ENCODE results near the gene GPATCH2. TPM values are rescaled to one million over a fixed set of nuclear protein-coding genes. Genes with fewer than 3 reads are reported as not detected.
"Not testable (repeated sequence)": the region's sequence is repeated elsewhere in the genome, so short reads cannot be mapped to it uniquely, and the experiment has no call there.

Gene GPATCH2
- total RNA-seq, 1 donor from 2014 or later, result 18.4 TPM

- ATAC-seq (no peak), DNase-seq (ENCODE audit: low spot score) (no peak)
- intact Hi-C loops (cut with DNase I), result no loop called here
Measured at GRCh38 chr1:217535601-217536377, 95.1 kb downstream of the GPATCH2 start.

- no peak for ATAC-seq
- intact Hi-C loops (cut with DNase I), result no loop called here
- no peak for DNase-seq (ENCODE audit: low spot score)
Measured at GRCh38 chr1:217534566-217534965, 96.3 kb downstream of the GPATCH2 start.

GRCh38 chr1:217528271-217528670 lies 102.6 kb downstream of the GPATCH2 start:
- intact Hi-C loops (cut with DNase I), result no loop called here
- no peak for ATAC-seq
- no peak for DNase-seq (ENCODE audit: low spot score)

- ATAC-seq (no peak), DNase-seq (ENCODE audit: low spot score) (no peak)
- intact Hi-C loops (cut with DNase I), result no loop called here
Measured at GRCh38 chr1:217527151-217527550, 103.7 kb downstream of the GPATCH2 start.

GRCh38 chr1:217526636-217527035 lies 104.3 kb downstream of the GPATCH2 start:
- ATAC-seq (no peak), DNase-seq (ENCODE audit: low spot score) (no peak)
- intact Hi-C loops (cut with DNase I), result no loop called here

- intact Hi-C loops (cut with DNase I), result no loop called here
- DNase-seq (ENCODE audit: low spot score) (no peak), ATAC-seq (no peak)
Measured at GRCh38 chr1:217525773-217526490, 105.0 kb downstream of the GPATCH2 start.

- intact Hi-C loops (cut with DNase I), result no loop called here
- no peak for DNase-seq (ENCODE audit: low spot score)
- no peak for ATAC-seq
Measured at GRCh38 chr1:217524787-217525520, 105.9 kb downstream of the GPATCH2 start.

- DNase-seq (ENCODE audit: low spot score); intact Hi-C loops (cut with DNase I); ATAC-seq: not testable (repeated sequence)
Measured at GRCh38 chr1:217523921-217524320, 107.0 kb downstream of the GPATCH2 start.

GRCh38 chr1:217522277-217522676 lies 108.6 kb downstream of the GPATCH2 start:
- no peak for ATAC-seq
- intact Hi-C loops (cut with DNase I), result no loop called here
- DNase-seq (ENCODE audit: low spot score), result no peak

- ATAC-seq (no peak), DNase-seq (ENCODE audit: low spot score) (no peak)
- intact Hi-C loops (cut with DNase I), result no loop called here
Measured at GRCh38 chr1:217521317-217521716, 109.6 kb downstream of the GPATCH2 start.

- ATAC-seq (no peak), DNase-seq (ENCODE audit: low spot score) (no peak)
- intact Hi-C loops (cut with DNase I), result no loop called here
Measured at GRCh38 chr1:217506878-217507277, 124.0 kb downstream of the GPATCH2 start.

GRCh38 chr1:217498209-217498608 lies 132.7 kb downstream of the GPATCH2 start:
- intact Hi-C loops (cut with DNase I), result no loop called here
- ATAC-seq (no peak), DNase-seq (ENCODE audit: low spot score) (no peak)

GRCh38 chr1:217495249-217495648 lies 135.6 kb downstream of the GPATCH2 start:
- DNase-seq (ENCODE audit: low spot score) (no peak), ATAC-seq (no peak)
- intact Hi-C loops (cut with DNase I), result no loop called here

- no peak for ATAC-seq
- intact Hi-C loops (cut with DNase I), result no loop called here
Measured at GRCh38 chr1:217494767-217495166, 136.1 kb downstream of the GPATCH2 start.

GRCh38 chr1:217493290-217493689 lies 137.6 kb downstream of the GPATCH2 start:
- intact Hi-C loops (cut with DNase I), result no loop called here
- DNase-seq (ENCODE audit: low spot score) (no peak), ATAC-seq (no peak)

More at GRCh38 chr1:217494767-217495166, 136.1 kb downstream of the GPATCH2 start:
- no peak for DNase-seq (ENCODE audit: low spot score)

GRCh38 chr1:217484871-217485270 lies 146.0 kb downstream of the GPATCH2 start:
- intact Hi-C loops (cut with DNase I), result no loop called here
- ATAC-seq, result no peak

GRCh38 chr1:217482356-217483102 lies 148.4 kb downstream of the GPATCH2 start:
- ATAC-seq (no peak), DNase-seq (ENCODE audit: low spot score) (no peak)
- intact Hi-C loops (cut with DNase I), result no loop called here

More at GRCh38 chr1:217484871-217485270, 146.0 kb downstream of the GPATCH2 start:
- no peak for DNase-seq (ENCODE audit: low spot score)

- DNase-seq (ENCODE audit: low spot score) (no peak), ATAC-seq (no peak)
- intact Hi-C loops (cut with DNase I), result no loop called here
Measured at GRCh38 chr1:217478450-217478849, 152.4 kb downstream of the GPATCH2 start.

GRCh38 chr1:217472915-217473314 lies 158.0 kb downstream of the GPATCH2 start:
- ATAC-seq (no peak), DNase-seq (ENCODE audit: low spot score) (no peak)
- intact Hi-C loops (cut with DNase I), result no loop called here

All from sciatic nerve (tissue), 2 donors.